GM19438 (cell line): ENCODE measurements around the gene FSTL4.
"Not testable (repeated sequence)": the region's sequence is repeated elsewhere in the genome, so short reads cannot be mapped to it uniquely, and the experiment has no call there.

Experiments
- ATAC-seq: cut with Tn5 transposase; IDR thresholded peaks from one replicate; pipeline ENCODE4 v1.9.1; 2021; ENCODE audit warnings: low read depth; ENCODE audit not compliant: unreplicated experiment

The FSTL4 gene

DNA sequence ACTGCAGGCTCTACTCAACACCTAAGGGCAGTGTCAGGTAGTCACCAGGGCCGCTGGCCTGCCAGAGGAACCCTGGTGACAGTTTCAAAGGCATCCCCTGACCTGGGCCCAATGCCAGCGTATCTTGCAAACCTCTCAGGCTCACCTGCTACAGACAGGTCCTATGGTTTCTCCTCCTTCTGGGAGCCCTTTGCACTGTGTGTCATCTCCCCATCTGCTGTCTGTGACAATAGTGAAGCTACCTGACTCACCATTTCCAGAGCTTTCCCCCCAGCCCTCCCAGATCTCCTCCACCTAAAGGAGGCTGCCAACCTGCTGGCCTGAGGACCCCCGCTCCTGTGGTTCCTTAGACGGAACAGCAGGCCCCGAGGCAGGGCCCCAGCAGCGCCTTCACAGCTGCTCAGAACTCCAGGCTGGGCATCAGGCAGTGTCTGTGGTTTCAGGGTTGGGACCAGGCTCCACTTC is 203.1 kb downstream of the FSTL4 start:
- no peak for ATAC-seq

DNA sequence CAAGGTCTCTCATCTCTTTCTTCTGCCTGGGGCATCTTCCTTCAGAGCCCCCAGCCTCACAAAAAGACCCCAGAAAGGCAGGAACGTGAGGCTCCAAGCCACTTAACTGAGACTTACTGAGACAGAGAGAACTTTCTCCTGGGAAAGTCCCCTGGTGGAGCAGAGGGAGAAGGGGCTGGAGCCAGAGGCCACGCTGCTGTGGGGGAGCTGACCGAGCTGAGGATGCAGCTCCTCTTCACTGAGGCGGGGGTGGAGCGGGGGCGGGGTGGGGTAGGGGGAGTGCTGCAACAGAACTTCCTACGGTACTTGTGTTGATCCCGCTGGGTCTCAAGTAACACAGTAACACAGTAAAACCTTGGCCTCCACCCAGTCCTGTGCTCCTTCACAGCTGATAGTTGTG is 204.0 kb downstream of the FSTL4 start:
- no peak for ATAC-seq

DNA sequence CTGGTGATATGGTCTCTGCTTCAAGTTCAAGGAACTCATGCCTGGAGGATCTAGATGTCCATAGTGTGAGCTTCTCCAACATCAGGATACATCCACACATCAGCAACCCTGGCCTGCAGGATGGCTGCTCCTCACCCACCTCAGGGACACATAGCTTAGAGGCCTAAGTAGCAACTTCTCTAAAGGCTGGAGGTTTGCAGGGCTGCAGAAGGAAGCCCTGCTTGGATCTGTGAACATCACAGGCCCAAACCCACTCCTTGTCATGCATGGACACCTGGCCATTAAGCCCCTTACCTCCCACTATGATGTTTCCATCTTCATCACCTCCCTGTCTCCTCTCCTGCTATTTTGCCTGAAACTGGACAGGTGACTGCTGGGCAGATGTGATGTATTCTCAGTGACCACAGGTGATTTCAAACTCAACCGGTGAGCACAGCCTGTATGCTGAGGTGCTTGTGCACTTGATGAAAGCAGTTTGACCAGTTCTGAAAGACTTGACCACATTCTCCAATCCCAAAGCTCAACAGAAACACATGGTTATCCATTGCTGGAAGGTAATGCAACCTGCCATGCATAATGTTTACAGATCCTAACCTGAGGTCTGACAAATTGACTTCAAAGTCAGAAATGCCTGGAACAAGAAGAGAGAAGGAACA is 205.2 kb downstream of the FSTL4 start:
- ATAC-seq, result no peak

DNA sequence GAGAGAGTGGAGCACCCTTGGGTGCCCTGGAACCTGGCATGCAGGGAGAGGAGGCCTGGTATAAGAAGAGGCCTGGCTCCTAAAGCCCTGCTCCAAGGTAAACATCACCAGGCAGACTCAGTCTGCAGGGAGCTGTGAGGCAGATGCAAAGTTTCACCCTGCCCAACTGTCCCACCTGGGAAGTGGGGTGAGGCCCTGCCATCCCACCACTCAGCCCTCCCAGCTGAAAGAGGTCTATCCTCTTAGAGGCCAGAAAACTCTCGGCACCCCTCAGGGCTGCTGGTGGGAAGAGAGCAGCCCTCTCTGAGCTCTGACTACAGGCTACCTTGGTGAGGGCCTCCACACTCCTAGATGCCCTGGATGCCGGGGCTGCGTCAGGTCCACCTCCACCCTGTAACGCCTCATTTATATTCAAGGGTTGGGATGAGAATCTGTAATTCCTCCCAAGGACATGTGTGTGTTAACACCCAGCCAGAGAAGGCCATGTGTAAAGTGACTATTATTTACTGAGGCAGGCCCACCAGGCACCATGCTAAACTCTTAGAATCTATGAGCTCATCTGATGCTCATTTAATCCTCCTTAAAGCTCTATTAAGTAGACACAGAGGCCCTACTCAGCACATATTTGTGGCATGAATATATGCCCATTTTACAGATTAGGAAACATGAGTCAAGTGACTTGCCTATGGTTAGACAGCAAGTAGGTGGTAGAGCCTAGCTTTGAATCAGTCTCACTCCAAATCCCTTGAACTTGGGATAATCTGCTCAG is 205.9 kb downstream of the FSTL4 start:
- no peak for ATAC-seq

DNA sequence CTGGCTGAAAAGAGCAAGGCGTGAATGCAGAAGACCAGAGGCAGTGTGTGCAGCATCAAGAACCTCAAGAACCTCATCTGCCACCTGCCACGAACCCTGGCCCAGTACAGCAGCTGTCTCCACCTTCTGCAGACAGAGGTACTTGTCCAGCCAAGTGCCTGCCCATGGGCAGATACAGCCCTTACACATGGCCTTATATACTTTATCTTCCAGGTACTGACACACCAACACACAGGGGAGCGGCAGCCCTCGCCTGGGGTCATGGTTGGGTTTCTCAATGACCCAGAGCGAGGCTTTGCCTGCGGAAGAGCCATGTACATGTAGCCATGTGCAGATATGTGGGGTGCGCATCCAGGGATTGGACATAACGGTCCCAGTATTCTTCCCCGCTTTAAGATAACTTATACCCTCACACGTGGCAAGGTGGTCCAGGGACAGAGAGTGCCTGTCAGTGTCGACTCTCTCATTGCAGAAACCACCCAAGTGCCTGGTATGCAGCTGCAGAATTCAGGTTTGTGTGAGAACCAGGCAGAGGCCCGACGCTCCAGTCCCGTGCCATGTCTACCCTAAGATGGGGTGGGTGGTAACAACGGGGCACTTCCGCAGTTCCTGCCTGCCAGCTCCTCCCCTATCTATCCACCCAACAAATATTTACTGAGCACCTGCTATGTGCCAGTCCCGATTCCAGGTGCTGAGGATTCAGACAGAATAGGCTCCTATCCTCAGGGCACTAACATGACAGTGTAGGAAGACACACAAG is 206.9 kb downstream of the FSTL4 start:
- no peak for ATAC-seq

DNA sequence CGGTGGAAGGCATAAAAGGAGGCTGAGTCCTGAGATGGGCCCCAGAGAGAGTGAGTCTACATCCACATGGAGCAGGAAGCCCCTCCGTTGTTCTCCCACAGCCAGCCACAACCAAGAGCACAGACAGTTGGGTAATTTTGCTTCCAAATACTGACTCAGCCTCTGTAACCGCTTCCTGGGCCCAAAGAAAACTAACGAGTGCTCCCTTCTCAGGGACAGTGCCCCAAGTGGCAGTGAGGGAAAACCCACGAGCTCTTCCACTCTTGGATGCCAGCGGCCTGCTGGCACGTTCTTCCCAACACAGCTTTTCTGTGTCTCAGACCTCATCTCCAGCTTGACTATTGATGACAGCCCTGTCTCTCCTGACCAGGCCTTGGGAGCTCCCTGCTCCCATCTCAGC is 207.6 kb downstream of the FSTL4 start:
- ATAC-seq, result no peak

DNA sequence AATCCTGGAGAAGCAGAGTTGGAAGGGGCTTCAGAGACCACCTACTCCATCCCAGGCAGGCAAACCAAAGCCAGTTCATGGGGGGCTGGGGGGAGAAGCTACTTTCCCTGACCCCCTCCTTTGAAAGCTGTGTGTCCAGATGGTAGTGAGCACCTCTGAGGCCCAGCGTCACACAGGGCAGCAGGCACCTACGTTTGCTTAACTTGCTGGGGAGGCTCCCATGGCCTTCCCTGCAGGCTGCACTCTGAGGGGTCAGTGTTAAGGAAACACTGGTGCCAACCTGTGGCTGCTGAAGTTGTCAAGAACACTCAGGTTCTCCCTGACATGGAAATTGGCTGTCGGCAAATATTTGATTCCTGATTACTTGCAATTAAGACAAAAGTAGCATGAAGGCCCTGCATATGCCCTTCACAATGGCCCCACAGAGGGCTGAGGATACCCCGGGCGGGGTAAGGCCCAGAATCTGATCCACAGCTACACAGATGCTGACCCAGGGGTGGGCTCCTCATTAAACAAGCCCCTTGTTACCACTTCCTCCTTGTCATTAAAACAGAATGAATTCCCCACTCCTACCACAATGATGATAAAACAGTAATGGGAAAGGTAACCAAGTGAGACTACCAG is 208.5 kb downstream of the FSTL4 start:
- ATAC-seq, result no peak

DNA sequence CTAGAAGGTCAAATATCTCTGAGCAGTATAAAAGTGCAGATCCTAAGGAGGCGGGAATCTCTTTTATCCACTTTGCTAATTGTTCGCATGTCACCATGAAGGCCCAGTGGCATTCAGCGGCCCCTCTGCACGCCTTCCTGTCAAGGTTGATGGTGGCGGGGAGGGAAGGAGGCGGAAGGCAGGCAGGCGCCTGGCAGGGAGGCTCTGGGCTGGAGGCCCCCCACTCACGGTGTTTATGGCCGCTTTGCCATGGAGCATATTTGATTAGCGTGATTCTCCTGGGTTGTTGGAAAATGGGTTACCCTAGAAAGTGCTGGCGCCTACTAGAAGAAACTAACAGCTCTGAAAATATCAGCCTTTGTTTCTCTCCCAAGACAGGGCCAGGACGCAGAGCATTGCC is 209.6 kb downstream of the FSTL4 start:
- no peak for ATAC-seq

DNA sequence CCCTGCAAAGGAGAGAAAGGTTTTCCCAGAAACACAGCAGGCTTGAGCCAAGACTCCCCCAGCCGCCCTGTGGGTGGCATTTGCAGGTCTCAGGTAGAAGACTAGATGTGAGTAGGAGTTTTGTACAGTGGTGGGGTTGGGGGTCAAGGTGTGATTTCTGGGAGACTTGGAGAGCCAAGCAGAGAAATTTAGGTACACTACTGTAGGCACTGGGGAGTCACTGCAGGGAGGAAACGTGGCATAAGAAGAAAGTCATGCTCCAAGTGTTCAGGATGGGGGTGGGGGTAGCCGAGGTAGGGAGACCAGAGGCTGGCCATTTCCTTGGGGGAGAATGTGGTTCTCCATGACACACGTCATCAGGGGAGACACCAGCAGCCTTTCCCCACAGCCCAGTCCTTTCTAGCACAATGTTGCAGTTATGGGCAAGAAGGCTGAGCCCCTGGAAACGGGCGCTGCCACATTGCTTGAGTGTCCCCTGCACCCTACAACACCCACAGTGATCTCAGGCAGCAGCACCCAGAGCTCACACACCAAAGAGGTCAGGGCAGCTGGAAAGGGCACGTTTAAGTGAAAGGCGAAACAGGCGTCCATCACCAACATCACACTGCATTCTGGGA is 210.5 kb downstream of the FSTL4 start:
- ATAC-seq, result no peak

DNA sequence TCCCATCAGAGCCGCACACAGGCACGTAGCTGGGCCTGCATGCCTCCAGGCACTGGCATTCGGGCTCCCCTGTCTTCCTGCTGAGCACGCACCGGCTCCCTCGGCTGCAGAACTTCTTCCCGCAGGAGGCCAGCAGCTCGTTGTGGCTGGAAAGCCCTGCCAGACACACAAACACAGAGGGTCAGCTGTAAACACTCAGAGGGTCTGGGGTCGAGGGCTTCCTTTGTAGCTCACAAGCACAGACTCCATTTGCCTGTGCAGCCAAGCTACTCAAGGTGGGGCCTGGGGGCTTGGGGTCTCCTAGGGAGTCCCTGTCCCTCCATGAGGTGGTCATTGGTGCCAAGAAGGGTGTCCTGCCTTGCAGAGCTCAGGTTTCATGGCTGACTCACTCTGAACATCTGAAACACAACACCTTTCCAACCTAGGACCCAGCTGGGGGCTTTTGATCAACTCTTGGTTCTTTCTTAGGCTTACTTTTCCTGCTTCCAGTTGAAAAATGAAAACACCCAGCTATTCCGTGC is 211.4 kb downstream of the FSTL4 start:
- ATAC-seq, result no peak

DNA sequence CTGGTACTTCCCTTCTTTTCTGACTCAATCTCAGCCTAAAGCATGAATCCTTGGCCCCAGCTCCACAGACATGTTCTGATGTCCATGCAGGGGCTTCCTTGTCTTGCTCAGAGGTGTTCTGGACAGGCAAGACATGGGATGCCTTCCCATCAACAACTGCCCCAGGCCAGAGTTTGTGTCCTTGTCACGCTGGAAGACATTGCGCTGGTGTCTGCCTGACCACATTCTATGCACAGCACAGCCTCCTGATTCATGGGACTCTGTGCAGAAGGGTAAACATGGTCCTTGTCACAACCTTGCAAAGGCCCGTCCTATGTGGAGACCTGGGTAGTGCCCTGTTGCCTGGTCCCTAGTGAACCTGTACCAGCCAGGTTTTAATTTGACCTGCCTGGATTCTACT is 212.2 kb downstream of the FSTL4 start:
- no peak for ATAC-seq

DNA sequence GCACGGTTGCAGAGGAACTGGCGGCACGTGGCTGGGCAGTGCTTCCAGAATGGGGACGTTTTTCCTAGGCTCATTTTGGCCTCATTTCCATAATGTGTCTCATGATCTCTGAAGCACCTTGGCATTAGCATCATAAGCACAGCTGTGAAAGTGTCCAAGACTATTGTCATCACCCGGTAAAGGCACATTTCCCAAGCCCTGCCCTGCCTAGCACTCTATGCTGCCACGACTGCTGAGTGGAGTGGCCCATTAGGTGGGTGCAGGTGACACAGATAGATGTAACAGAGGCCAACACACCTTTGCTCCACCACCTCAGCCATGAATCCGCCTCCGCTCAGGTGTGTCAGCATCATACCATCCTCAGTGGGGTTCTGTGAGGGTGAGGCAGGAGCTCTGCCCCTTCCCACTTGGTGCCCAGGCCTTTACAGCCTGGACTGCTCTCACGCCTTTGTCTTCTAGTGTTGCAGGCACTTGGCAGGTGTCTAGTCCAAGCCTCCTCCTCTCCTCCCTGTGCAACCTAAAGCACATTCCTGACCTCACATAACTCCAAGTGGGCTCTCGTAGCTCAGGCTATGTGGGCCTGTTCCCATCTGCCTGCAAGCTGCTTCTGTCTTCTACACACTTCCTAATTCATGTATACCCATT is 213.0 kb downstream of the FSTL4 start:
- no peak for ATAC-seq

DNA sequence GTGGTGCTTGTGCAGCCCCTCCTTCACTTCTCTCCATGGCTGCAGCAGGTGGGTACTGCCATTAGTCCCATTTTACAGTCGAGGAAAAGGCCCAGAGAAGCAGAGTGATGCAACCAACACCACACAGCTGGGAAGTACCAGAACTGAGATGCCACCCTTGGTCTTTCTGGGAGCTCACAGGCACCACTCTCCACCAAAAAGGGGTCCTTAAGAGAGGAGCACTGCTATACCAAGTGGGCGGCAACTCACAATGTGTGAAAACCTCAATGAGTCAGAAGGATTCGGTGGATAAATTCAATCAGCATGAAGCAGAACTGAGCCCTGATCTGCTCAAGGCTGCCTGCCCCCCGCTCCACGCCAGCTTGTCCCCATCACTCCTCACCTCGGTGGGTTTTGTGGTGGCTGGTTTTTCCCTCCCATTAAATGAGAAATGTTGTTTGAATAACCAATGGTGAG is 213.7 kb downstream of the FSTL4 start:
- no peak for ATAC-seq

DNA sequence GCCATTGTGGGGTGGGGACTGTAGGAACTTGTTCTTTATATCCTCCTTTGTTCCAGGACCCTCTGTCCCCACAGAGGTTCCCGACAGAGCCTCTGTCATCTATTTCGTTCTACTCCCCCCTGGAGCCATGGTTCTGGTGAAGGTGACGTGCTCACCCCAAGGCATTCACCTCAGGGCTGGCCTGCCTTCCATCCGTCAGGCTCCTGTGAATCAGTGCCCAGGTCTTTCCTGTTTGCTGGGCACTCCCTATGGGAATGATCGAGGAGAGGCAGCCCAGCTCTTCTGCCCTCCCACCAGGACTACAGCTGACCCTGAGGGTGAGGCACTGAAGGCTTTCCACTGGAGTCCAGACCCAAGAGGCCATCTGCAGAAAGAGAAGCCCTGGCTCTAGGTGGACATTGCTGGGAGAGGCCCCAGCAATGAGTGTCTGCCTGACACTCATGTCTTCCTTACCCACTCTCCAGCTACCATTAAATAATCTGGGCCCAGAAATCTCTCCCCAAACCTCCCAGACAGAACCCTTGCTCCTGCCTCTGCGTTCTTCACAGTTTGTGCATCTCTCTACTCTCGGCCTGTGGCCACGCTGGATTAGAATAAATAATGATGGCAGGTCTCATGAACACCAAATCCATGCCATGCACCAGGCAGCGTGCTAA is 214.2 kb downstream of the FSTL4 start:
- ATAC-seq, result no peak

DNA sequence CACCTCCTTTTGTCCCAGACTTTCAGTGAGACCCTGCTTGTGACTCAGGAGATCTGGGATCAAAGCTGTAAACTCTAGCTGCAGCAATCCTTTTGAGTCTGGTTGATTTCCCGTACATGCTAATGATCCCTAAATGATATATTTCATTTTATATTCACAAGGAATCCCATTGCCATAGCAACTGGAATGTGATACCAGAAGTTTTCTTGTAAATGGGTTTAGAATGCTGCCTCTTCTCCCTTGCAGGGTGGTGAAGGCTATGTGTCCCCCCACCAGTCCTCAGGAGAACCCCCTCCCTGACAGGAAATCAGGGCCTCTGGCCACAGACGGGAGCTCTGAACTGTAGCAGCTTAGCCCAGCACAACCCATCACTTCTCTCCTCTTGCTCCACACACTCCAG is 215.0 kb downstream of the FSTL4 start:
- no peak for ATAC-seq

DNA sequence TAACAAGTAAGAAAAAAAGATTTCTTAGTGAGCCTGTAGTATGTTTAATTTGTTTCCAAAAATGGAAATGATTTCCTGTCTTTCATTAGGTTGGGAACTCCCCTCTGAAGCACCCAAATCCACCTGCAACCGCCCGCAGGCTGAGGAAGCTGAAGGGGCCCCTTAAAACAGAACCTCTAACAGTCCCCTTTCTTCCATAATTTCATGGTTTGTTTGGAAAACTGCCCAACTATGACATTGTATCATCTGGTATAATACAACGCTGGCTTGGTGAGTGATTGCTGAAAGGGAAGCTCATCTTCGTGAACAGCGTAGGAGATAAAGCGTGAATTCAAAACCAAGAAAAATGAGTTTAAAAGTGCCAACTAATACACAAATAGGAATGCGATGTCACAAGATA is 215.5 kb downstream of the FSTL4 start:
- no peak for ATAC-seq

DNA sequence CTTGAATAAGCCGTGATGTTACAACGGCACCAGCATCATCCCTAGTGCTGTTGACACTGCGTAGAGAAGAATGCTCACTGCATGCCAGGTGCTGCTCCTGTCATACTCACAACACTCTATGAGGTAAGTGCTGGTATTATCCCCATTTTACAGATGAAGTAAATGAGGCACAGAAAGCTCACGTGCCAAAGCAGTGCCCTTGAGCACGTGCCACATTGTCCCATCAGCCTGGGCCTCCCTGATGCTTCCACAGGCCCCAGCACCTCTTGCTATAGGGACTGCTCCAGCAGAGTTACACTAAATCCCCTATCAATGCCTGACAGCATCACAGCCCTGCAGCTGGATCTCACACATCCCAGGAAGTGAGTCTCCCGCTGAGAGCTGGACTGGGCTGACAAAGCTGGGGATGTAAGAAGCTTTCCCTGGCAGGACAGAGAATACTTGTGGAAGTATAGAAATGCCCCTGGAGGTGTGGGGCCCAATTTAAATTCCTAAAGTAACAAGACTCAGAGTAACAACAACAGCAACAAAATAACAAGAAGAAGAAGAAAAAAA is 216.1 kb downstream of the FSTL4 start:
- no peak for ATAC-seq

DNA sequence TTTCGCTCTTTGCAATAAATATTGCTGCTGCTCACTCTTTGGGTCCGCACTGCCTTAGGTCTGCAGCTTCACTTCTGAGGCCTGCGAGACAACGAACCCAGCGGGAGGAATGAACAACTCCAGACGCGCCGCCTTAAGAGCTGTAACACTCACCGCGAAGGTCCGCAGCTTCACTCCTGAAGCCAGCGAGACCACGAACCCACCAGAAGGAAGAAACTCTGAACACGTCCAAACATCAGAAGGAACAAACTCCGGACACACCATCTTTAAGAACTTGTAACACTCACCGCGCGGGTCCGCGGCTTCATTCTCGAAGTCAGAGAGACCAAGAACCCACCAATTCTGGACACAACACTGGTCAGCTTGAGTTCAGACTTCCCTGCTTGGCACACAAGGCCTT is 217.1 kb downstream of the FSTL4 start:
- not testable (repeated sequence) for ATAC-seq

DNA sequence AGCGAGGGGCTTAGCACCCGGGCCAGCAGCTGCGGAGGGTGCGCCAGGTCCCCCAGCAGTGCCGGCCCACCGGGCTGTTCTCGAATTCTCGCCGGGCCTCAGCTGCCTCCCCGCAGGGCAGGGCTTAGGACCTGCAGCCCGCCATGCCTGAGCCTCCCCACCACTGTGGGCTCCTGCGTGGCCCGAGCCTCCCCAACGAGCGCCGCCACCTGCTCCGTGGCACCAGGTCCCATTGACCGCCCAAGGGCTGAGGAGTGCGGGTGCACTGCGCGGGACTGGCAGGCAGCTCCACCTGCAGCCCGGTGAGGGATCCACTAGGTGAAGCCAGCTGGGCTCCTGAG is 217.9 kb downstream of the FSTL4 start:
- ATAC-seq, result not testable (repeated sequence)
